Measurements from ENCODE around the gene ZNF280B. TPM values are rescaled to one million over a fixed set of nuclear protein-coding genes. Genes with fewer than 3 reads are reported as not detected.

The ZNF280B gene
- total RNA-seq, 1 experiment from 2014 or later: not detected

Other genes starting within 250 kb of the ZNF280B start
- not detected in 2 replicates for gene ZNF280A, start 11.5 kb upstream of the ZNF280B start, total RNA-seq (2022)
- gene PRAME, start 50.5 kb upstream of the ZNF280B start, total RNA-seq (2022): not detected in 2 replicates
- gene GGTLC2, start 135.9 kb upstream of the ZNF280B start, total RNA-seq (2022): not detected in 2 replicates

Measured in MCF 10A (cell line).